HCT116 (cell line): ENCODE measurements around the gene AXIN1. TPM values are rescaled to one million over a fixed set of nuclear protein-coding genes. Genes with fewer than 3 reads are reported as not detected.
"Not testable (repeated sequence)": the region's sequence is repeated elsewhere in the genome, so short reads cannot be mapped to it uniquely, and the experiment has no call there.

Experiments
- ATAC-seq: fragments of 200-7000 bp; cut with Tn5 transposase; 2 replicates; pipeline ENCODE4 v1.9.1; 2020; ENCODE audit warnings: mild to moderate bottlenecking, moderate library complexity
- BruUV-seq: library from RNA; stranded (reverse); fragments of 400-500 nt; replicated peaks from 2 replicates; lab custom pipeline; 2021; lab: Mats Ljungman, UMichigan
- CTCF ChIA-PET: fragments of 300-600 bp; sonication (Branson Sonifier 250); formaldehyde crosslinking; loops from one replicate; lab custom pipeline; 2021; ENCODE audit warnings: antibody characterized with exemption; lab: Charles Lee
- POLR2A ChIA-PET: fragments of 300-600, 350-600 bp; sonication (Branson Sonifier 250); formaldehyde crosslinking; loops from one replicate; lab custom pipeline; 2021; ENCODE audit warnings: antibody characterized with exemption; lab: Charles Lee
- RAD21 ChIA-PET, 2 experiments: fragments of 300-600 bp; sonication (Branson Sonifier 250); formaldehyde crosslinking; loops; one replicate each; lab custom pipeline; 2023; ENCODE audit warnings: low total read pairs in 2 of 2; ENCODE audit not compliant: uncharacterized antibody in 2 of 2, unreplicated experiment in 2 of 2, low non-redundant PET in 1 of 2; lab: Charles Lee
- DNase-seq: peaks from one replicate; pipeline ENCODE4 v3.0.0-alpha.2; 2010; ENCODE audit warnings: low read depth, low spot score
- H2AFZ ChIP-seq: fragments of 200-600 bp; shearing (Covaris generic), sonication (generic); 2 replicates; pipeline ENCODE4 v1.6.1; 2017; ENCODE audit warnings: low read depth, mixed run types, mixed read lengths, antibody characterized with exemption, low read length; ENCODE audit not compliant: poor library complexity, severe bottlenecking
- H3K27ac ChIP-seq: 2 replicates; pipeline ENCODE4 v1.5.1; 2012; ENCODE audit warnings: low read depth, low read length
- H3K27me3 ChIP-seq: fragments of 200-600 bp; sonication (generic); 2 replicates; pipeline ENCODE4 v1.6.1; 2016; ENCODE audit warnings: mixed run types, low read length, mixed read lengths; ENCODE audit not compliant: insufficient read depth
- H3K36me3 ChIP-seq, 2 experiments: fragments of 200-500 bp in 1 of 2; fragments of 200-600 bp in 1 of 2; sonication (Bioruptor generic) in 1 of 2; sonication (generic) in 1 of 2; 2 replicates each; pipeline versions ENCODE4 v1.5.1 to v1.6.1; 2014 to 2016; ENCODE audit warnings: low read length in 2 of 2, inconsistent platforms in 1 of 2, mixed read lengths in 1 of 2, mixed run types in 1 of 2; ENCODE audit not compliant: insufficient read depth in 2 of 2, control insufficient read depth in 1 of 2
- H3K4me1 ChIP-seq, 2 experiments: fragments of 200-600 bp in 1 of 2; sonication (generic) in 1 of 2; 2 replicates each; pipeline versions ENCODE4 v1.5.1 to v1.6.1; 2012 to 2017; ENCODE audit warnings: low read length in 2 of 2, inconsistent platforms in 1 of 2, mild to moderate bottlenecking in 1 of 2, mixed read lengths in 1 of 2, mixed run types in 1 of 2, moderate library complexity in 1 of 2; ENCODE audit not compliant: insufficient read depth in 2 of 2, control insufficient read depth in 1 of 2
- H3K4me2 ChIP-seq: fragments of 200-600 bp; sonication (generic); 2 replicates; pipeline ENCODE4 v1.6.1; 2017; ENCODE audit warnings: mixed run types, low read length, mixed read lengths
- H3K4me3 ChIP-seq, 2 experiments: fragments of 200-600 bp in 1 of 2; sonication (generic) in 1 of 2; replicated peaks in 1 of 2; 2 replicates each; pipeline ENCODE4 v1.5.1; 2011 to 2016; ENCODE audit warnings: low read length in 2 of 2, control low read depth in 1 of 2, low read depth in 1 of 2, mild to moderate bottlenecking in 1 of 2, mixed read lengths in 1 of 2, mixed run types in 1 of 2
- H3K79me2 ChIP-seq: fragments of 200-600 bp; sonication (generic); 2 replicates; pipeline ENCODE4 v1.6.1; 2017; ENCODE audit warnings: mild to moderate bottlenecking, mixed run types, low read length, moderate library complexity, mixed read lengths; ENCODE audit not compliant: insufficient read depth
- H3K9ac ChIP-seq: fragments of 200-600 bp; sonication (generic); 2 replicates; pipeline ENCODE4 v1.6.1; 2016; ENCODE audit warnings: low read length, mixed read lengths
- H3K9me2 ChIP-seq: fragments of 200-600 bp; sonication (generic), shearing (Covaris generic); 2 replicates; pipeline ENCODE4 v1.6.1; 2017; ENCODE audit warnings: mixed run types, mild to moderate bottlenecking, moderate library complexity; ENCODE audit not compliant: insufficient read depth
- H3K9me3 ChIP-seq, 2 experiments: fragments of 200-500 bp in 1 of 2; fragments of 200-600 bp in 1 of 2; sonication (Bioruptor generic) in 1 of 2; sonication (generic) in 1 of 2; 2 replicates each; pipeline ENCODE4 v1.6.1; 2014 to 2017; ENCODE audit warnings: low read length in 2 of 2, mixed read lengths in 2 of 2, inconsistent platforms in 1 of 2, low read depth in 1 of 2, mild to moderate bottlenecking in 1 of 2, mixed run types in 1 of 2, moderate library complexity in 1 of 2; ENCODE audit not compliant: control insufficient read depth in 1 of 2, insufficient read depth in 1 of 2
- H4K20me1 ChIP-seq: fragments of 200-600 bp; sonication (generic), shearing (Covaris generic); 2 replicates; pipeline ENCODE4 v1.6.1; 2017; ENCODE audit warnings: mixed run types, mild to moderate bottlenecking, moderate library complexity; ENCODE audit not compliant: insufficient read depth
- ATF3 ChIP-seq: IDR thresholded peaks from 2 replicates; pipeline ENCODE4 v1.6.1; 2012
- CTCF ChIP-seq, 3 experiments: fragments of 200-600 bp in 1 of 3; sonication (generic) in 1 of 3; IDR thresholded peaks in 2 of 3; conservative IDR thresholded peaks in 1 of 3; 2 replicates each; pipeline ENCODE4 v1.5.1; 2012 to 2017; ENCODE audit warnings: low read depth in 2 of 3, low read length in 2 of 3, antibody characterized with exemption in 1 of 3, borderline replicate concordance in 1 of 3, control low read depth in 1 of 3, mild to moderate bottlenecking in 1 of 3, mixed read lengths in 1 of 3, mixed run types in 1 of 3, moderate library complexity in 1 of 3; ENCODE audit not compliant: insufficient read depth in 1 of 3
- EZH2 ChIP-seq: fragments of 200-600 bp; sonication (generic); IDR thresholded peaks from 2 replicates; pipeline ENCODE4 v1.6.1; 2017; ENCODE audit warnings: antibody characterized with exemption, mixed run types
- EZH2phosphoT487 ChIP-seq: fragments of 200-600 bp; IDR thresholded peaks from 2 replicates; pipeline ENCODE4 v1.6.1; 2018; ENCODE audit warnings: antibody characterized with exemption, borderline replicate concordance
- FOSL1 ChIP-seq: IDR thresholded peaks from 2 replicates; pipeline ENCODE4 v1.6.1; 2012; ENCODE audit warnings: low read depth
- JUND ChIP-seq: IDR thresholded peaks from 2 replicates; pipeline ENCODE4 v1.6.1; 2012
- MAX ChIP-seq: IDR thresholded peaks from 2 replicates; pipeline ENCODE4 v1.6.1; 2012
- POLR2A ChIP-seq: IDR thresholded peaks from 2 replicates; pipeline ENCODE4 v1.7.0; 2011; ENCODE audit warnings: borderline replicate concordance; ENCODE audit not compliant: insufficient read depth, insufficient read length; ENCODE audit errors: extremely low read depth
- POLR2AphosphoS5 ChIP-seq: IDR thresholded peaks from 2 replicates; pipeline ENCODE4 v1.6.1; 2011; ENCODE audit warnings: mild to moderate bottlenecking, low read depth, low read length, moderate library complexity
- REST ChIP-seq: IDR thresholded peaks from 2 replicates; pipeline ENCODE4 v1.6.1; 2012; ENCODE audit warnings: low read depth
- SIN3A ChIP-seq: IDR thresholded peaks from 2 replicates; pipeline ENCODE4 v1.6.1; 2012; ENCODE audit warnings: low read depth
- YY1 ChIP-seq: IDR thresholded peaks from 2 replicates; pipeline ENCODE4 v1.6.1; 2011; ENCODE audit warnings: low read length, low read depth, moderate library complexity, mild to moderate bottlenecking; ENCODE audit not compliant: insufficient replicate concordance; ENCODE audit errors: extremely low read depth
- intact Hi-C: fragments of 100-400 bp; cut with micrococcal nuclease; formaldehyde crosslinking; loops from 2 replicates; pipeline ENCODE4 v1.10.0; 2022
- total RNA-seq: library from RNA; stranded (reverse); gene quantifications from one replicate; pipeline ENCODE4 v1.2.1, GENCODE V29; 2021; ENCODE audit not compliant: unreplicated experiment

The AXIN1 gene
- total RNA-seq, 1 experiment from 2014 or later = 20.2 TPM

- ChIA-PET POLR2A (interaction anchor here (0.7 kb wide), 1 partner anchor 12 kb away, joined by 3 read pairs; the partner anchor contains the start of gene DECR2), RAD21 (no interaction called here), CTCF (no interaction called here)
- no peak for TF ChIP-seq REST
- TF ChIP-seq FOSL1 = no peak
- TF ChIP-seq YY1 = no peak
- TF ChIP-seq POLR2A = no peak
- TF ChIP-seq POLR2AphosphoS5 = no peak
- no peak for TF ChIP-seq ATF3
- TF ChIP-seq MAX = no peak
- no peak for TF ChIP-seq CTCF (IDR thresholded peaks at IDR 0.05 in 2 of 3, conservative IDR thresholded peaks at IDR 0.05 in 1 of 3; ENCODE audit: borderline replicate concordance in 1 of 3, insufficient read depth in 1 of 3, low read depth in 2 of 3, low read length in 2 of 3)
- TF ChIP-seq JUND = no peak
- no peak for TF ChIP-seq EZH2
- no peak for TF ChIP-seq EZH2phosphoT487
- no peak for TF ChIP-seq SIN3A
- Histone ChIP-seq H3K4me2 (no peak overlapping the region), H3K79me2 (no peaks in the 10 kb centered on the region), H3K9me3 (no peaks in the 10 kb centered on the region; a peak in 1 of 4 replicates), H2AFZ (no peak overlapping the region), H3K9me2 (no peaks in the 10 kb centered on the region), H3K4me3 (no peak overlapping the region), H3K36me3 (no peaks in the 10 kb centered on the region), H3K4me1 (peaks cover 0 to under 1% of the 10 kb centered on the region in 2 experiments; a peak in 1 of 4 replicates), H3K27me3 (no peaks in the 10 kb centered on the region), H3K9ac (no peak overlapping the region), H4K20me1 (no peaks in the 10 kb centered on the region), H3K27ac (no peak overlapping the region)
- ATAC-seq (no peak), DNase-seq (no peak)
- no TSS peak for BruUV-seq
- intact Hi-C loops = no loop called here
Observed at GRCh38 chr16:389352-389751, 36.8 kb upstream of the AXIN1 start.

GRCh38 chr16:387761-388666, 35.5 kb upstream of the AXIN1 start:
- H2AFZ ChIP-seq, DNase-seq, ATAC-seq, POLR2A ChIA-PET, intact Hi-C loops, H3K36me3 ChIP-seq, H3K4me3 ChIP-seq, H3K9me2 ChIP-seq, BruUV-seq, CTCF ChIA-PET, H3K9ac ChIP-seq, H3K27ac ChIP-seq, H3K27me3 ChIP-seq, H4K20me1 ChIP-seq, H3K79me2 ChIP-seq, H3K9me3 ChIP-seq, H3K4me2 ChIP-seq, RAD21 ChIA-PET: not testable (repeated sequence)
- H3K4me1 ChIP-seq = peaks cover 4 to 13% of the 10 kb centered on the region in 2 experiments; a peak in 3 of 4 replicates
